WTC11 (cell line): ENCODE measurements around the gene RBBP7. TPM values are rescaled to one million over a fixed set of nuclear protein-coding genes. Genes with fewer than 3 reads are reported as not detected.

Experiments used
- ATAC-seq: fragments of 200-7000 bp; cut with Tn5 transposase; 2 replicates; pipeline ENCODE4 v1.10.0; 2021; ENCODE audit warnings: mild to moderate bottlenecking, moderate library complexity
- CTCF ChIA-PET: fragments of 300-600 bp; sonication (Branson Sonifier 250); formaldehyde crosslinking; loops from one replicate; lab custom pipeline; 2021; ENCODE audit warnings: antibody characterized with exemption; lab: Charles Lee
- POLR2A ChIA-PET: fragments of 350-600 bp; sonication (Branson Sonifier 250); formaldehyde crosslinking; loops from one replicate; lab custom pipeline; 2021; ENCODE audit warnings: antibody characterized with exemption; lab: Charles Lee
- DNase-seq: peaks from one replicate; pipeline ENCODE4 v3.0.0; 2021; ENCODE audit warnings: low spot score
- H3K27ac Mint-ChIP-seq: 2 replicates; pipeline ENCODE4 v1.8.0; 2021; ENCODE audit warnings: mixed read lengths
- H3K27me3 Mint-ChIP-seq: 2 replicates; pipeline ENCODE4 v1.8.0; 2021; ENCODE audit warnings: low read depth, mild to moderate bottlenecking, moderate library complexity, mixed read lengths
- H3K36me3 Mint-ChIP-seq: 2 replicates; pipeline ENCODE4 v1.8.0; 2021; ENCODE audit warnings: mixed read lengths
- H3K4me1 Mint-ChIP-seq: 2 replicates; pipeline ENCODE4 v1.8.0; 2022; ENCODE audit warnings: mixed read lengths
- H3K4me3 Mint-ChIP-seq: 2 replicates; pipeline ENCODE4 v1.8.0; 2021; ENCODE audit warnings: mild to moderate bottlenecking, moderate library complexity, mixed read lengths
- H3K9me3 Mint-ChIP-seq: 2 replicates; pipeline ENCODE4 v1.8.0; 2021; ENCODE audit warnings: mixed read lengths
- AR ChIP-seq: fragments of 250-450 bp; sonication (Bioruptor Pico); IDR thresholded peaks from 2 replicates; pipeline ENCODE4 v1.9.0; 2021; ENCODE audit warnings: mild to moderate bottlenecking
- ATF3 ChIP-seq: sonication (generic); formaldehyde crosslinking; conservative IDR thresholded peaks from 2 replicates; pipeline ENCODE4 v1.8.1; 2022; ENCODE audit warnings: mild to moderate bottlenecking, missing genetic modification reagents
- ATF6 ChIP-seq: sonication (generic); formaldehyde crosslinking; IDR thresholded peaks from 2 replicates; pipeline ENCODE4 v1.8.1; 2023; ENCODE audit warnings: mild to moderate bottlenecking, missing genetic modification reagents
- CTCF ChIP-seq: fragments of 200-600 bp; IDR thresholded peaks from 2 replicates; pipeline ENCODE4 v1.8.0; 2022; ENCODE audit warnings: antibody characterized with exemption
- ELF4 ChIP-seq: sonication (generic); formaldehyde crosslinking; IDR thresholded peaks from 2 replicates; pipeline ENCODE4 v1.8.1; 2022; ENCODE audit warnings: low read depth, mild to moderate bottlenecking, moderate library complexity, missing genetic modification reagents
- ERG ChIP-seq: fragments of 250-450 bp; sonication (Bioruptor Pico); IDR thresholded peaks from 2 replicates; pipeline ENCODE4 v1.8.0; 2021; ENCODE audit warnings: mild to moderate bottlenecking
- GTF2I ChIP-seq: fragments of 250-450 bp; sonication (Bioruptor Pico); conservative IDR thresholded peaks from 2 replicates; pipeline ENCODE4 v1.4.0; 2021; ENCODE audit warnings: mild to moderate bottlenecking
- HMGA2 ChIP-seq: fragments of 250-450 bp; sonication (Bioruptor Pico); IDR thresholded peaks from 2 replicates; pipeline ENCODE4 v1.4.0; 2021; ENCODE audit warnings: mild to moderate bottlenecking, moderate library complexity
- IRF2 ChIP-seq: sonication (generic); formaldehyde crosslinking; IDR thresholded peaks from 2 replicates; pipeline ENCODE4 v1.8.0; 2022; ENCODE audit warnings: low read depth, missing genetic modification reagents, borderline replicate concordance
- JAZF1 ChIP-seq: fragments of 250-450 bp; sonication (Bioruptor Pico); IDR thresholded peaks from 2 replicates; pipeline ENCODE4 v1.9.0; 2021; ENCODE audit warnings: moderate library complexity, mild to moderate bottlenecking, inconsistent platforms
- NR2C2 ChIP-seq: sonication (generic); formaldehyde crosslinking; IDR thresholded peaks from 2 replicates; pipeline ENCODE4 v1.8.0; 2022; ENCODE audit warnings: mild to moderate bottlenecking, missing genetic modification reagents
- PRRX2 ChIP-seq: fragments of 250-450 bp; sonication (Bioruptor Pico); IDR thresholded peaks from 2 replicates; pipeline ENCODE4 v1.8.0; 2021; ENCODE audit warnings: mild to moderate bottlenecking
- RORB ChIP-seq: fragments of 250-450 bp; sonication (Bioruptor Pico); IDR thresholded peaks from 2 replicates; pipeline ENCODE4 v1.9.0; 2021; ENCODE audit warnings: mild to moderate bottlenecking
- SMAD3 ChIP-seq: sonication (generic); formaldehyde crosslinking; IDR thresholded peaks from 2 replicates; pipeline ENCODE4 v1.8.0; 2022; ENCODE audit warnings: missing genetic modification reagents, mild to moderate bottlenecking, borderline replicate concordance
- ZNF281 ChIP-seq: sonication (generic); formaldehyde crosslinking; IDR thresholded peaks from 2 replicates; pipeline ENCODE4 v1.8.0; 2023; ENCODE audit warnings: mild to moderate bottlenecking, missing genetic modification reagents
- ZNF416 ChIP-seq: fragments of 250-450 bp; sonication (Bioruptor Pico); IDR thresholded peaks from 2 replicates; pipeline ENCODE4 v1.9.0; 2021; ENCODE audit warnings: mild to moderate bottlenecking, inconsistent platforms
- ZSCAN18 ChIP-seq: fragments of 250-450 bp; sonication (Bioruptor Pico); IDR thresholded peaks from 2 replicates; pipeline ENCODE4 v2.1.2; 2022; ENCODE audit warnings: mild to moderate bottlenecking, moderate library complexity
- total RNA-seq: library from RNA; stranded (reverse); gene quantifications from 3 replicates; pipeline ENCODE4 v1.2.3, GENCODE V29; 2021

Gene RBBP7
- total RNA-seq, 1 experiment from 2014 or later = 120 TPM

- H3K27me3 Mint-ChIP-seq = no peaks in the 10 kb centered on the region
- DNase-seq (no peak), ATAC-seq (no peak)
- peak overlapping the region; percentile 89 for H3K27ac Mint-ChIP-seq
- CTCF ChIA-PET = no interaction called here
- POLR2A ChIA-PET = no interaction called here
- H3K9me3 Mint-ChIP-seq = no peaks in the 10 kb centered on the region
- H3K36me3 Mint-ChIP-seq = peaks cover 34% of the 10 kb centered on the region
- no peak for TF ChIP-seq ATF3 (CRISPR knock-in tag)
- no peak for TF ChIP-seq ZNF416 (CRISPR knock-in tag)
- TF ChIP-seq ATF6 (CRISPR knock-in tag) = no peak
- no peak for TF ChIP-seq PRRX2 (CRISPR knock-in tag)
- TF ChIP-seq GTF2I (CRISPR knock-in tag) = no peak
- TF ChIP-seq CTCF = no peak
- TF ChIP-seq JAZF1 (CRISPR knock-in tag) = no peak
- no peak for TF ChIP-seq ZNF281
- no peak for TF ChIP-seq SMAD3 (CRISPR knock-in tag)
- no peak for TF ChIP-seq HMGA2 (CRISPR knock-in tag)
- no peak for TF ChIP-seq IRF2
- TF ChIP-seq ELF4 (CRISPR knock-in tag) = no peak
- no peak for TF ChIP-seq RORB (CRISPR knock-in tag)
- TF ChIP-seq ERG (CRISPR knock-in tag) = no peak
- no peak for TF ChIP-seq ZSCAN18 (CRISPR knock-in tag)
- no peak for TF ChIP-seq AR
- no peak for TF ChIP-seq NR2C2 (CRISPR knock-in tag)
- H3K4me1 Mint-ChIP-seq = peaks cover 48% of the 10 kb centered on the region
- no peak overlapping the region for H3K4me3 Mint-ChIP-seq
Measured at GRCh38 chrX:16842684-16843083, 27.5 kb downstream of the RBBP7 start.
